HEK293 (cell line): ENCODE data around the gene PHKG2.
A peak's percentile ranks its signal among the peaks of the same experiment; 100 is the strongest.

ENCODE experiments used
- TF ChIP-seq, protein P1 (sequence below): fragments of 450-650 bp; formaldehyde crosslinking; IDR thresholded peaks from 2 replicates; pipeline ENCODE4 v1.5.1; 2016; ENCODE audit warnings: missing biosample characterization, missing genetic modification characterization
- TF ChIP-seq, protein P2 (sequence below): fragments of 450-650 bp; formaldehyde crosslinking; IDR thresholded peaks from 2 replicates; pipeline ENCODE4 v1.5.1; 2017; ENCODE audit warnings: missing biosample characterization, missing genetic modification characterization
- TF ChIP-seq, protein P3 (sequence below): fragments of 450-650 bp; formaldehyde crosslinking; IDR thresholded peaks from 2 replicates; pipeline ENCODE4 v1.5.1; 2016; ENCODE audit warnings: missing biosample characterization, missing genetic modification characterization

GRCh38 chr16:30740364-30741251 is 7.6 kb upstream of the PHKG2 start:
- TF ChIP-seq, protein P1, sequence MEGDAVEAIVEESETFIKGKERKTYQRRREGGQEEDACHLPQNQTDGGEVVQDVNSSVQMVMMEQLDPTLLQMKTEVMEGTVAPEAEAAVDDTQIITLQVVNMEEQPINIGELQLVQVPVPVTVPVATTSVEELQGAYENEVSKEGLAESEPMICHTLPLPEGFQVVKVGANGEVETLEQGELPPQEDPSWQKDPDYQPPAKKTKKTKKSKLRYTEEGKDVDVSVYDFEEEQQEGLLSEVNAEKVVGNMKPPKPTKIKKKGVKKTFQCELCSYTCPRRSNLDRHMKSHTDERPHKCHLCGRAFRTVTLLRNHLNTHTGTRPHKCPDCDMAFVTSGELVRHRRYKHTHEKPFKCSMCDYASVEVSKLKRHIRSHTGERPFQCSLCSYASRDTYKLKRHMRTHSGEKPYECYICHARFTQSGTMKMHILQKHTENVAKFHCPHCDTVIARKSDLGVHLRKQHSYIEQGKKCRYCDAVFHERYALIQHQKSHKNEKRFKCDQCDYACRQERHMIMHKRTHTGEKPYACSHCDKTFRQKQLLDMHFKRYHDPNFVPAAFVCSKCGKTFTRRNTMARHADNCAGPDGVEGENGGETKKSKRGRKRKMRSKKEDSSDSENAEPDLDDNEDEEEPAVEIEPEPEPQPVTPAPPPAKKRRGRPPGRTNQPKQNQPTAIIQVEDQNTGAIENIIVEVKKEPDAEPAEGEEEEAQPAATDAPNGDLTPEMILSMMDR: no peak
- TF ChIP-seq, protein P2, sequence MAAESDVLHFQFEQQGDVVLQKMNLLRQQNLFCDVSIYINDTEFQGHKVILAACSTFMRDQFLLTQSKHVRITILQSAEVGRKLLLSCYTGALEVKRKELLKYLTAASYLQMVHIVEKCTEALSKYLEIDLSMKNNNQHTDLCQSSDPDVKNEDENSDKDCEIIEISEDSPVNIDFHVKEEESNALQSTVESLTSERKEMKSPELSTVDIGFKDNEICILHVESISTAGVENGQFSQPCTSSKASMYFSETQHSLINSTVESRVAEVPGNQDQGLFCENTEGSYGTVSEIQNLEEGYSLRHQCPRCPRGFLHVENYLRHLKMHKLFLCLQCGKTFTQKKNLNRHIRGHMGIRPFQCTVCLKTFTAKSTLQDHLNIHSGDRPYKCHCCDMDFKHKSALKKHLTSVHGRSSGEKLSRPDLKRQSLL (tag by site-specific recombination): peak; percentile 96
- TF ChIP-seq, protein P3, sequence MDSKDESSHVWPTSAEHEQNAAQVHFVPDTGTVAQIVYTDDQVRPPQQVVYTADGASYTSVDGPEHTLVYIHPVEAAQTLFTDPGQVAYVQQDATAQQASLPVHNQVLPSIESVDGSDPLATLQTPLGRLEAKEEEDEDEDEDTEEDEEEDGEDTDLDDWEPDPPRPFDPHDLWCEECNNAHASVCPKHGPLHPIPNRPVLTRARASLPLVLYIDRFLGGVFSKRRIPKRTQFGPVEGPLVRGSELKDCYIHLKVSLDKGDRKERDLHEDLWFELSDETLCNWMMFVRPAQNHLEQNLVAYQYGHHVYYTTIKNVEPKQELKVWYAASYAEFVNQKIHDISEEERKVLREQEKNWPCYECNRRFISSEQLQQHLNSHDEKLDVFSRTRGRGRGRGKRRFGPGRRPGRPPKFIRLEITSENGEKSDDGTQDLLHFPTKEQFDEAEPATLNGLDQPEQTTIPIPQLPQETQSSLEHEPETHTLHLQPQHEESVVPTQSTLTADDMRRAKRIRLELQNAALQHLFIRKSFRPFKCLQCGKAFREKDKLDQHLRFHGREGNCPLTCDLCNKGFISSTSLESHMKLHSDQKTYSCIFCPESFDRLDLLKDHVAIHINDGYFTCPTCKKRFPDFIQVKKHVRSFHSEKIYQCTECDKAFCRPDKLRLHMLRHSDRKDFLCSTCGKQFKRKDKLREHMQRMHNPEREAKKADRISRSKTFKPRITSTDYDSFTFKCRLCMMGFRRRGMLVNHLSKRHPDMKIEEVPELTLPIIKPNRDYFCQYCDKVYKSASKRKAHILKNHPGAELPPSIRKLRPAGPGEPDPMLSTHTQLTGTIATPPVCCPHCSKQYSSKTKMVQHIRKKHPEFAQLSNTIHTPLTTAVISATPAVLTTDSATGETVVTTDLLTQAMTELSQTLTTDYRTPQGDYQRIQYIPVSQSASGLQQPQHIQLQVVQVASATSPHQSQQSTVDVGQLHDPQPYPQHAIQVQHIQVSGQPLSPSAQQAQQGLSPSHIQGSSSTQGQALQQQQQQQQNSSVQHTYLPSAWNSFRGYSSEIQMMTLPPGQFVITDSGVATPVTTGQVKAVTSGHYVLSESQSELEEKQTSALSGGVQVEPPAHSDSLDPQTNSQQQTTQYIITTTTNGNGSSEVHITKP (tag by site-specific recombination): peak; percentile 89
